ENCODE results near the gene SETBP1. TPM values are rescaled to one million over a fixed set of nuclear protein-coding genes. Genes with fewer than 3 reads are reported as not detected.
A peak's percentile ranks its signal among the peaks of the same experiment; 100 is the strongest.

SETBP1 gene
- total and polyA plus RNA-seq, 2 of the 4 experiments (the other 2 are of a cell fraction): 0.19 to 0.36 TPM

GRCh38 chr18:44733069-44733753 lies 52.5 kb downstream of the SETBP1 start:
- in situ Hi-C loops (cut with MboI; ENCODE audit: low sequenced_read_pairs): no loop called here
- H3K18ac ChIP-seq (ENCODE audit: low read depth, low read length): peak overlapping the region; percentile 2; the same call in 1 of the 2 replicates
- peak overlapping the region; percentile 78; the same call in 1 of the 2 replicates for H2BK20ac ChIP-seq (ENCODE audit: low read depth, low read length)
- peak; percentile 85 for ATAC-seq (ENCODE audit: low read depth)
- H2BK120ac ChIP-seq (ENCODE audit: low read depth, low read length): peak overlapping the region; percentile 67
- no peak overlapping the region for H3K4me3 ChIP-seq (ENCODE audit: insufficient read depth, low read depth, low read length)
- peak overlapping the region; percentile 55 for H3K4ac ChIP-seq (ENCODE audit: low read depth, low read length)
- no peak overlapping the region for H3K23ac ChIP-seq (ENCODE audit: low read depth, low read length)
- peaks cover 3% of the 10 kb centered on the region; the same call in 1 of the 2 replicates for H3K4me1 ChIP-seq (ENCODE audit: control insufficient read depth, insufficient read depth, low read length)
- H3K79me1 ChIP-seq (ENCODE audit: low read depth in 1 of 2, low read length in 2 of 2): no peaks in the 10 kb centered on the region
- H2AFZ ChIP-seq (replicated peaks; ENCODE audit: low read length, poor library complexity): peak overlapping the region; percentile 69
- intact Hi-C loops (cut with micrococcal nuclease): no loop called here
- H3K9me1 ChIP-seq (ENCODE audit: insufficient read depth, low read length): peaks cover 6% of the 10 kb centered on the region; the same call in 1 of the 2 replicates
- no peak overlapping the region for H2AK9ac ChIP-seq (replicated peaks; ENCODE audit: low read depth, low read length, poor library complexity)
- H2BK5ac ChIP-seq (ENCODE audit: low read depth, low read length, poor library complexity, severe bottlenecking): no peak overlapping the region
- H2BK15ac ChIP-seq (ENCODE audit: low read depth, low read length): peak overlapping the region; percentile 68; the same call in 1 of the 3 replicates
- POLR2A ChIA-PET (ENCODE audit: unreplicated experiment): no interaction called here
- TF ChIP-seq CEBPB (IDR thresholded peaks at IDR 0.05; ENCODE audit: low read depth, low read length) (peak; percentile 15; the same call in 1 of the 2 replicates), RCOR1 (IDR thresholded peaks at IDR 0.05; ENCODE audit: insufficient replicate concordance, low read length) (no peak), MAFK (IDR thresholded peaks at IDR 0.05; ENCODE audit: low read depth, low read length) (no peak), FOS (IDR thresholded peaks at IDR 0.05; ENCODE audit: low read depth, low read length) (peak; percentile 48; the same call in 1 of the 2 replicates), SMC3 (IDR thresholded peaks at IDR 0.05; ENCODE audit: low read depth, low read length) (no peak), MXI1 (IDR thresholded peaks at IDR 0.05; ENCODE audit: borderline replicate concordance, low read depth, low read length) (no peak), RAD21 (IDR thresholded peaks at IDR 0.05; ENCODE audit: low read length) (no peak), USF2 (IDR thresholded peaks at IDR 0.05; ENCODE audit: low read depth, low read length) (peak; percentile 22; the same call in 1 of the 2 replicates), CHD1 (IDR thresholded peaks at IDR 0.05; ENCODE audit: low read depth, low read length) (no peak), MAZ (IDR thresholded peaks at IDR 0.05; ENCODE audit: borderline replicate concordance, low read depth, low read length) (no peak), POLR2A (IDR thresholded peaks at IDR 0.05; ENCODE audit: low read depth, low read length) (no peak), RFX5 (IDR thresholded peaks at IDR 0.05; ENCODE audit: low read depth, low read length) (no peak)
- H3K27me3 ChIP-seq (ENCODE audit: control insufficient read depth, insufficient read depth, low read length): no peaks in the 10 kb centered on the region; the same call in 1 of the 2 replicates
- H3K36me3 ChIP-seq (ENCODE audit: control insufficient read depth, insufficient read depth, low read length): no peaks in the 10 kb centered on the region
- no peak overlapping the region; the same call in 1 of the 2 replicates for H2AK5ac ChIP-seq (ENCODE audit: low read depth, low read length)
- WGBS, 2 experiments (ENCODE audit: extremely low coverage in 2 of 2, insufficient read length in 1 of 2): 52% methylated on average over 3 of the region's 8 CpGs; no CpG with 5 or more reads in 1 of the 2 experiments
- H3K56ac ChIP-seq (ENCODE audit: extremely low read depth, insufficient read depth, low read length): no peak overlapping the region
- no TSS peak for BruUV-seq (replicated peaks)
- no peak overlapping the region; the same call in 1 of the 2 replicates for H4K91ac ChIP-seq (ENCODE audit: insufficient read depth, low read depth, low read length)
- no peak overlapping the region for H4K5ac ChIP-seq (ENCODE audit: low read depth, low read length)
- peak overlapping the region; percentile 8; the same call in 1 of the 2 replicates for H3K4me2 ChIP-seq (ENCODE audit: low read depth, low read length)
- dilution Hi-C loops (cut with HindIII; ENCODE audit: low sequenced_read_pairs, unreplicated experiment): no loop called here
- DNase-seq: peak; percentile 86
- no peak overlapping the region for H3K27ac ChIP-seq (ENCODE audit: insufficient read depth, low read length)
- H4K8ac ChIP-seq (ENCODE audit: low read depth in 2 of 2, low read length in 2 of 2): peak overlapping the region in 1 of 2 experiments; percentile 64; a peak in 2 of 4 replicates
- no peak overlapping the region for H3K9ac ChIP-seq (ENCODE audit: low read depth, low read length)
- 0 out of 2 replicates have a peak overlapping the region, but pooled peaks have one; percentile 49 for H3K14ac ChIP-seq (replicated peaks; ENCODE audit: low read depth, low read length)
- CTCF ChIA-PET: no interaction called here
- no peaks in the 10 kb centered on the region for H3K9me3 ChIP-seq (ENCODE audit: control insufficient read depth, insufficient read depth, low read length)
- no peaks in the 10 kb centered on the region for H4K20me1 ChIP-seq (ENCODE audit: insufficient read depth, low read length)

All from IMR-90 (cell line).